Rectal smooth muscle tissue (tissue), 1 donor: ENCODE data around the gene POTEJ.
"Not testable (repeated sequence)": the region's sequence is repeated elsewhere in the genome, so short reads cannot be mapped to it uniquely, and the experiment has no call there.

Source experiments
- H3K27ac ChIP-seq: one replicate; pipeline ENCODE4 v1.7.0; 2013; ENCODE audit warnings: low read depth, low read length, inconsistent platforms
- H3K27me3 ChIP-seq: one replicate; pipeline ENCODE4 v1.7.0; 2013; ENCODE audit warnings: low read length; ENCODE audit not compliant: control insufficient read depth, insufficient read depth
- H3K36me3 ChIP-seq: one replicate; pipeline ENCODE4 v1.7.0; 2013; ENCODE audit warnings: low read length; ENCODE audit not compliant: control insufficient read depth, insufficient read depth
- H3K4me1 ChIP-seq: one replicate; pipeline ENCODE4 v1.7.0; 2013; ENCODE audit warnings: low read length; ENCODE audit not compliant: control insufficient read depth, insufficient read depth
- H3K4me3 ChIP-seq: one replicate; pipeline ENCODE4 v1.7.0; 2013; ENCODE audit warnings: low read length
- H3K9ac ChIP-seq: one replicate; pipeline ENCODE4 v1.7.0; 2013; ENCODE audit warnings: low read length

POTEJ gene

GRCh38 chr2:130590842-130591359 lies 20.3 kb upstream of the POTEJ start:
- not testable (repeated sequence) for H3K27ac ChIP-seq, H3K36me3 ChIP-seq, H3K9ac ChIP-seq, H3K4me3 ChIP-seq, H3K4me1 ChIP-seq, H3K27me3 ChIP-seq

GRCh38 chr2:130592791-130593414 lies 18.3 kb upstream of the POTEJ start:
- not testable (repeated sequence) for H3K27me3 ChIP-seq, H3K36me3 ChIP-seq, H3K9ac ChIP-seq, H3K4me3 ChIP-seq, H3K4me1 ChIP-seq, H3K27ac ChIP-seq

DNA sequence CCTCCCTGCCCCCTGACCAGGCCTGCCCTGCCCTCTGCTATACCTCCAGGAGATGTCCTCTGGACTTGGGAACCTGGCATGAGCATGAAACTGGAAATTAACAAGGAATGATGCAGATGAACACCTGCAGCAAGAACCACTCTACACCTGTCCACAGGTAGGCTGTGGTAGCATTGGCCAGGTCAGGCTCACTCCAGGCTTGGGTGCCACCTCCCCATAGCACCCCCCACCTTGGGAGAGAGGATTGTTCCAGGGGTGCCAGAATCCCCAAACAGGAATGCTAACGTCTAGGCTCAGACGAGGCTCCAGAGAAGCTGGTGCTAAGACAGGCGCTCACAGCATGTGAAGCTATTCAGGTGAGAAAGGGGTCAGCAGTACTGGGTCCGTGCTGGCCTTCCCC lies 17.2 kb upstream of the POTEJ start:
- H3K27ac ChIP-seq, H3K4me3 ChIP-seq, H3K27me3 ChIP-seq, H3K36me3 ChIP-seq, H3K9ac ChIP-seq, H3K4me1 ChIP-seq: not testable (repeated sequence)

- H3K4me3 ChIP-seq, H3K4me1 ChIP-seq, H3K36me3 ChIP-seq, H3K9ac ChIP-seq, H3K27me3 ChIP-seq, H3K27ac ChIP-seq: not testable (repeated sequence)
These were observed 14.5 kb upstream of the POTEJ start for GRCh38 chr2:130596757-130597156.

GRCh38 chr2:130597994-130598393 lies 13.2 kb upstream of the POTEJ start:
- not testable (repeated sequence) for H3K4me3 ChIP-seq, H3K27ac ChIP-seq, H3K9ac ChIP-seq

GRCh38 chr2:130598463-130598862 lies 12.8 kb upstream of the POTEJ start:
- H3K27ac ChIP-seq, H3K4me3 ChIP-seq, H3K36me3 ChIP-seq, H3K27me3 ChIP-seq, H3K4me1 ChIP-seq, H3K9ac ChIP-seq: not testable (repeated sequence)

More at GRCh38 chr2:130597994-130598393, 13.2 kb upstream of the POTEJ start:
- H3K27me3 ChIP-seq, H3K36me3 ChIP-seq, H3K4me1 ChIP-seq: not testable (repeated sequence)

DNA sequence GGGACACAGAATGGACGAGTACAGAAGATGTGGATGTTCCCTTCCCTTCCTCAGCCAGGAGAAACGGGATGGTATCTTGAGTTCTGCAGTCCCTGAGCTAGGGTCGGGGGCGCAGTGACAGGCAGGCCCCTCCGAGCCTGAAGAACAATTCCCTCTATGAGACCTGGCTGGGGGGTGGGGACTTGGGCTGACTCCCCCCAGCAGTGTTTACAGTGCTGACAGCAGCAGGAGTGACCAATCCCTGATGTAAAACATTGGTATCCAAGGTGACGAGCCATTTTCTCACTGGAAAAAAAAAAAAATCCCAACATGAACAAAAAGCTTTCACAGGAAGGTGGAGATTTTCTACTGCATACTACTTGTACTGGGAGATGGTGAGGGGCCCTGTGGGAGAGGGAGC lies 11.8 kb upstream of the POTEJ start, which contains the start of gene CFC1:
Gene CFC1, minus strand, starts transcription at position 183 of the 400 bp plus-strand sequence. CDS start 288 bp downstream, outside the sequence.
- not testable (repeated sequence) for H3K27ac ChIP-seq, H3K4me1 ChIP-seq, H3K4me3 ChIP-seq, H3K27me3 ChIP-seq, H3K36me3 ChIP-seq, H3K9ac ChIP-seq

DNA sequence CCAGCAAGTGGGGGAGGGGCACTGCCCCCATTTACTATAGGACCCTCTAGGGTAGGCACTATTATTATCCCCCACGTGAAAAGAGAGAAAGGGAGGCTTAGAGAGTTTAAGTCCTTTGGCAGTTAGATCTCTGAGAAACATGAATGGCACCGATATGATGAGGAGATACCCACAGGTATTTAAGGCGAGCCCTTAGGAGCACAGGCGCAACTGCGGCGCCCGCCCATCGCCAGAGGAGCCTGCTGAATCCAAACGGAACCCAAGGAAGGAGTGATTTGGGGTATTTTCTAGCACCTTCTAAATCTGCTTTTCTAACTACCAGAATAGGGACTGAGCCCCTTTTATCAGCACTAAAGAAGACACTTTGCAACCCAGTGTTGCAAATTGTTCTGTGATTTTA lies 11.3 kb upstream of the POTEJ start:
- not testable (repeated sequence) for H3K27ac ChIP-seq, H3K36me3 ChIP-seq, H3K27me3 ChIP-seq, H3K4me3 ChIP-seq, H3K9ac ChIP-seq, H3K4me1 ChIP-seq

GRCh38 chr2:130601648-130602302 lies 9.5 kb upstream of the POTEJ start:
- not testable (repeated sequence) for H3K36me3 ChIP-seq, H3K4me1 ChIP-seq, H3K9ac ChIP-seq, H3K4me3 ChIP-seq, H3K27me3 ChIP-seq, H3K27ac ChIP-seq

GRCh38 chr2:130608276-130609001 lies 2.8 kb upstream of the POTEJ start:
- H3K27ac ChIP-seq, H3K4me3 ChIP-seq, H3K27me3 ChIP-seq, H3K9ac ChIP-seq, H3K4me1 ChIP-seq, H3K36me3 ChIP-seq: not testable (repeated sequence)

GRCh38 chr2:130609002-130609920 lies 2.0 kb upstream of the POTEJ start:
- H3K27me3 ChIP-seq, H3K4me1 ChIP-seq, H3K4me3 ChIP-seq, H3K36me3 ChIP-seq, H3K27ac ChIP-seq, H3K9ac ChIP-seq: not testable (repeated sequence)

DNA sequence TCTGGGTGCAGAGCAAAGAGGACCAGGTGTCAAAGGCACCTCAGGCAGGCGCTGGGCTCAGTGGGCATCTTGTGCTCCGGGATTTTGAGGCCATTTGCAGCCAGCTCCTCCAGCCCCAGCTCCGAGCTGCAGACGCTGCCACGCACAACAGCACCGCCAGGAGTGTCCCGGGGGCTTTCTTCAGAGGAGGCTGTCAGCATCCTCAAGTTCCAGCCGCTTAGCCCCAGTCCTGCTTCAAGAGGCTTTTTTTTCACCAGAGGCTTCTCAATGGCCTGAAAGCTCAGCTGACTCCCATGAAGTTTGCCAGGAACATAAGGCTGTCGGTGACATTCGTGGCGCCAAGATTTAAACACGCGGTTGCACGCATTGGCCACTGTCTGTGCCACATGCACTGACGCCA lies 754 bp upstream of the POTEJ start:
- H3K27me3 ChIP-seq, H3K36me3 ChIP-seq: not testable (repeated sequence)

More for the DNA sequence above, 754 bp upstream of the POTEJ start:
- not testable (repeated sequence) for H3K9ac ChIP-seq, H3K4me3 ChIP-seq, H3K4me1 ChIP-seq, H3K27ac ChIP-seq
